Neural cell (in vitro differentiated cells): Measurements from ENCODE around the gene WSB1. TPM values are rescaled to one million over a fixed set of nuclear protein-coding genes. Genes with fewer than 3 reads are reported as not detected.

Source experiments
- H2AFZ ChIP-seq: fragments of 200-600, 300-800 bp; sonication (generic), shearing (Covaris generic); 2 replicates; pipeline ENCODE4 v1.6.0; 2014; ENCODE audit warnings: low read depth, mild to moderate bottlenecking, antibody characterized with exemption, low read length, moderate library complexity
- H3F3A ChIP-seq: fragments of 200-600 bp; shearing (Covaris generic); 2 replicates; pipeline ENCODE4 v1.6.1; 2016; ENCODE audit warnings: mild to moderate bottlenecking, moderate library complexity, mixed read lengths, antibody characterized with exemption, low read length; ENCODE audit not compliant: insufficient read depth, poor library complexity, severe bottlenecking
- H3K27ac ChIP-seq: fragments of 200-600, 300-800 bp; sonication (generic), shearing (Covaris generic); 2 replicates; pipeline ENCODE4 v1.5.1; 2014; ENCODE audit warnings: mild to moderate bottlenecking, low read length, moderate library complexity
- H3K27me3 ChIP-seq: fragments of 300-800, 200-600 bp; sonication (generic), shearing (Covaris generic); 2 replicates; pipeline ENCODE4 v1.6.0; 2014; ENCODE audit warnings: mild to moderate bottlenecking, low read depth, low read length, moderate library complexity; ENCODE audit not compliant: insufficient read depth
- H3K36me3 ChIP-seq: fragments of 300-800, 200-600 bp; sonication (generic), shearing (Covaris generic); 2 replicates; pipeline ENCODE4 v1.5.1; 2014; ENCODE audit warnings: mild to moderate bottlenecking, antibody characterized with exemption, low read length, moderate library complexity; ENCODE audit not compliant: insufficient read depth
- H3K4me2 ChIP-seq: fragments of 300-800, 200-600 bp; sonication (generic), shearing (Covaris generic); 2 replicates; pipeline ENCODE4 v1.6.0; 2014; ENCODE audit warnings: mild to moderate bottlenecking, low read length
- H3K4me3 ChIP-seq: fragments of 300-800, 200-600 bp; sonication (generic), shearing (Covaris generic); 2 replicates; pipeline ENCODE4 v1.5.1; 2014; ENCODE audit warnings: mild to moderate bottlenecking, low read length, moderate library complexity
- H3K79me2 ChIP-seq: fragments of 200-600 bp; shearing (Covaris generic); replicated peaks from 2 replicates; pipeline ENCODE4 v1.6.0; 2014; ENCODE audit warnings: mild to moderate bottlenecking, low read length, moderate library complexity; ENCODE audit not compliant: insufficient read depth
- H3K9ac ChIP-seq: fragments of 300-800, 200-600 bp; sonication (generic), shearing (Covaris generic); 2 replicates; pipeline ENCODE4 v1.6.1; 2016; ENCODE audit warnings: mild to moderate bottlenecking, low read length, mixed read lengths
- H3K9me2 ChIP-seq: fragments of 200-600 bp; shearing (Covaris generic); 2 replicates; pipeline ENCODE4 v1.6.1; 2016; ENCODE audit warnings: mild to moderate bottlenecking, low read length, mixed read lengths; ENCODE audit not compliant: insufficient read depth
- H3K9me3 ChIP-seq: fragments of 200-600, 300-800 bp; sonication (generic), shearing (Covaris generic); 2 replicates; pipeline ENCODE4 v1.6.1; 2016; ENCODE audit warnings: mild to moderate bottlenecking, mixed run types, low read length, moderate library complexity, mixed read lengths
- H4K20me1 ChIP-seq: fragments of 200-600 bp; shearing (Covaris generic); 2 replicates; pipeline ENCODE4 v1.6.1; 2016; ENCODE audit warnings: mild to moderate bottlenecking, mixed run types; ENCODE audit not compliant: insufficient read depth
- EP300 ChIP-seq: fragments of 450-650 bp; conservative IDR thresholded peaks from 2 replicates; pipeline ENCODE4 v1.6.1; 2014; ENCODE audit warnings: antibody characterized with exemption, mild to moderate bottlenecking, moderate library complexity; ENCODE audit not compliant: poor library complexity, severe bottlenecking
- EZH2 ChIP-seq: fragments of 200-600, 300-800 bp; shearing (Covaris generic), sonication (generic); IDR thresholded peaks from 2 replicates; pipeline ENCODE4 v1.6.1; 2014; ENCODE audit warnings: antibody characterized with exemption, low read length, borderline replicate concordance, mild to moderate bottlenecking; ENCODE audit not compliant: insufficient read depth, poor library complexity, severe bottlenecking
- MXI1 ChIP-seq: fragments of 450-650 bp; conservative IDR thresholded peaks from 2 replicates; pipeline ENCODE4 v1.6.1; 2014; ENCODE audit warnings: antibody characterized with exemption, mild to moderate bottlenecking; ENCODE audit not compliant: poor library complexity, severe bottlenecking
- POLR2AphosphoS5 ChIP-seq: IDR thresholded peaks from 2 replicates; pipeline ENCODE4 v1.6.1; 2012
- RAD21 ChIP-seq: fragments of 450-650 bp; conservative IDR thresholded peaks from 2 replicates; pipeline ENCODE4 v1.6.1; 2014; ENCODE audit warnings: antibody characterized with exemption, mild to moderate bottlenecking, moderate library complexity
- SMC3 ChIP-seq: fragments of 450-650 bp; conservative IDR thresholded peaks from 2 replicates; pipeline ENCODE4 v1.6.1; 2014; ENCODE audit warnings: antibody characterized with exemption, mild to moderate bottlenecking, moderate library complexity; ENCODE audit not compliant: poor library complexity
- TAF1 ChIP-seq: IDR thresholded peaks from 2 replicates; pipeline ENCODE4 v1.6.1; 2012; ENCODE audit warnings: low read depth
- polyA plus RNA-seq: library from polyadenylated mRNA; depleted of rRNA; stranded (reverse); fragments of >200 nt; gene quantifications from 2 replicates; pipeline ENCODE4 v1.2.3, GENCODE V29; 2014
- TF ChIP-seq, protein P1 (sequence below): IDR thresholded peaks from 2 replicates; pipeline ENCODE4 v1.6.1; 2012; ENCODE audit warnings: borderline replicate concordance
- TF ChIP-seq, protein P2 (sequence below): fragments of 450-650 bp; IDR thresholded peaks from 2 replicates; pipeline ENCODE4 v1.5.1; 2014; ENCODE audit warnings: antibody characterized with exemption, mild to moderate bottlenecking, moderate library complexity; ENCODE audit not compliant: poor library complexity, severe bottlenecking

Gene WSB1
- polyA plus RNA-seq, 1 donor from 2014 or later: 1,828 TPM

DNA sequence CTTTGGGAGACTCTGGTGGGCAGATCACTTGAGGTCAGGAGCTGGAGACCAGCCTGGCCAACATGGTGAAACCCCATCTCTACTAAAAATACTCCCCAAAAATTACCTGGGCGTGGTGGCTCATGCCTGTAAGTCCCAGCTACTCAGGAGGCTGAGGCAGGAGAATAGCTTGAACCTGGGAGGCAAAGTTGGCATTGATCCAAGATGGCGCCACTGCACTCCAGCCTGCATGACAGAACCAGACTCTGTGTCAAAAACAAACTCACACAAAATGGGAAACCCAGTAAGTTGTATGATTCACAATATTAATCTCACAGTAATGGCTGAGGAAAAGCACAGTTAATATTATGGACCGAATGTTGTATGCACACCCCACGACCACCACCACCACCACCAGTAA, 24.3 kb downstream of the WSB1 start:
- Histone ChIP-seq H3K79me2 (no peaks in the 10 kb centered on the region), H2AFZ (no peak overlapping the region), H3K9me3 (no peaks in the 10 kb centered on the region), H3K36me3 (no peaks in the 10 kb centered on the region), H3K27ac (no peak overlapping the region), H4K20me1 (no peaks in the 10 kb centered on the region), H3K9ac (no peak overlapping the region), H3F3A (no peaks in the 10 kb centered on the region), H3K27me3 (no peaks in the 10 kb centered on the region), H3K4me2 (no peak overlapping the region), H3K4me3 (no peak overlapping the region), H3K9me2 (no peaks in the 10 kb centered on the region)
- TF ChIP-seq POLR2AphosphoS5: no peak
- no peak for TF ChIP-seq TAF1
- TF ChIP-seq RAD21: no peak
- no peak for TF ChIP-seq SMC3
- no peak for TF ChIP-seq MXI1
- TF ChIP-seq, protein P1, sequence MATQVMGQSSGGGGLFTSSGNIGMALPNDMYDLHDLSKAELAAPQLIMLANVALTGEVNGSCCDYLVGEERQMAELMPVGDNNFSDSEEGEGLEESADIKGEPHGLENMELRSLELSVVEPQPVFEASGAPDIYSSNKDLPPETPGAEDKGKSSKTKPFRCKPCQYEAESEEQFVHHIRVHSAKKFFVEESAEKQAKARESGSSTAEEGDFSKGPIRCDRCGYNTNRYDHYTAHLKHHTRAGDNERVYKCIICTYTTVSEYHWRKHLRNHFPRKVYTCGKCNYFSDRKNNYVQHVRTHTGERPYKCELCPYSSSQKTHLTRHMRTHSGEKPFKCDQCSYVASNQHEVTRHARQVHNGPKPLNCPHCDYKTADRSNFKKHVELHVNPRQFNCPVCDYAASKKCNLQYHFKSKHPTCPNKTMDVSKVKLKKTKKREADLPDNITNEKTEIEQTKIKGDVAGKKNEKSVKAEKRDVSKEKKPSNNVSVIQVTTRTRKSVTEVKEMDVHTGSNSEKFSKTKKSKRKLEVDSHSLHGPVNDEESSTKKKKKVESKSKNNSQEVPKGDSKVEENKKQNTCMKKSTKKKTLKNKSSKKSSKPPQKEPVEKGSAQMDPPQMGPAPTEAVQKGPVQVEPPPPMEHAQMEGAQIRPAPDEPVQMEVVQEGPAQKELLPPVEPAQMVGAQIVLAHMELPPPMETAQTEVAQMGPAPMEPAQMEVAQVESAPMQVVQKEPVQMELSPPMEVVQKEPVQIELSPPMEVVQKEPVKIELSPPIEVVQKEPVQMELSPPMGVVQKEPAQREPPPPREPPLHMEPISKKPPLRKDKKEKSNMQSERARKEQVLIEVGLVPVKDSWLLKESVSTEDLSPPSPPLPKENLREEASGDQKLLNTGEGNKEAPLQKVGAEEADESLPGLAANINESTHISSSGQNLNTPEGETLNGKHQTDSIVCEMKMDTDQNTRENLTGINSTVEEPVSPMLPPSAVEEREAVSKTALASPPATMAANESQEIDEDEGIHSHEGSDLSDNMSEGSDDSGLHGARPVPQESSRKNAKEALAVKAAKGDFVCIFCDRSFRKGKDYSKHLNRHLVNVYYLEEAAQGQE: no peak
- TF ChIP-seq EP300: no peak
- no peak for TF ChIP-seq EZH2
- TF ChIP-seq, protein P2, sequence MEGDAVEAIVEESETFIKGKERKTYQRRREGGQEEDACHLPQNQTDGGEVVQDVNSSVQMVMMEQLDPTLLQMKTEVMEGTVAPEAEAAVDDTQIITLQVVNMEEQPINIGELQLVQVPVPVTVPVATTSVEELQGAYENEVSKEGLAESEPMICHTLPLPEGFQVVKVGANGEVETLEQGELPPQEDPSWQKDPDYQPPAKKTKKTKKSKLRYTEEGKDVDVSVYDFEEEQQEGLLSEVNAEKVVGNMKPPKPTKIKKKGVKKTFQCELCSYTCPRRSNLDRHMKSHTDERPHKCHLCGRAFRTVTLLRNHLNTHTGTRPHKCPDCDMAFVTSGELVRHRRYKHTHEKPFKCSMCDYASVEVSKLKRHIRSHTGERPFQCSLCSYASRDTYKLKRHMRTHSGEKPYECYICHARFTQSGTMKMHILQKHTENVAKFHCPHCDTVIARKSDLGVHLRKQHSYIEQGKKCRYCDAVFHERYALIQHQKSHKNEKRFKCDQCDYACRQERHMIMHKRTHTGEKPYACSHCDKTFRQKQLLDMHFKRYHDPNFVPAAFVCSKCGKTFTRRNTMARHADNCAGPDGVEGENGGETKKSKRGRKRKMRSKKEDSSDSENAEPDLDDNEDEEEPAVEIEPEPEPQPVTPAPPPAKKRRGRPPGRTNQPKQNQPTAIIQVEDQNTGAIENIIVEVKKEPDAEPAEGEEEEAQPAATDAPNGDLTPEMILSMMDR: no peak

GRCh38 chr17:27318633-27319032, 24.7 kb downstream of the WSB1 start:
- H2AFZ ChIP-seq: no peak overlapping the region
- no peak overlapping the region for H3K27ac ChIP-seq
- no peaks in the 10 kb centered on the region for H3K27me3 ChIP-seq
- H3F3A ChIP-seq: no peaks in the 10 kb centered on the region
- TF ChIP-seq, protein P1: no peak
- TF ChIP-seq TAF1 (no peak), MXI1 (no peak), EZH2 (no peak), RAD21 (no peak), EP300 (no peak), SMC3 (no peak), POLR2AphosphoS5 (no peak)
- TF ChIP-seq, protein P2: no peak
- no peaks in the 10 kb centered on the region for H3K36me3 ChIP-seq
- H3K79me2 ChIP-seq: no peaks in the 10 kb centered on the region
- H3K4me3 ChIP-seq: no peak overlapping the region
- no peaks in the 10 kb centered on the region for H3K9me2 ChIP-seq
- H3K4me2 ChIP-seq: no peak overlapping the region
- no peaks in the 10 kb centered on the region for H4K20me1 ChIP-seq
- H3K9ac ChIP-seq: no peak overlapping the region
- H3K9me3 ChIP-seq: no peaks in the 10 kb centered on the region
